Stimulated activated CD8-positive, alpha-beta memory T cell treated with anti-CD3 and anti-CD28 coated beads, Interleukin-12 subunit alpha, Interleukin-12 subunit beta, amount 100 ng/mL, for 1 hour (primary cell): Measurements from ENCODE around the gene TCF3.
"Not testable (repeated sequence)": the region's sequence is repeated elsewhere in the genome, so short reads cannot be mapped to it uniquely, and the experiment has no call there.

Experiments
- DNase-seq: peaks from one replicate; pipeline ENCODE4 v3.0.0-alpha.2; 2020; ENCODE audit warnings: low read depth

The TCF3 gene

GRCh38 chr19:1650650-1651567, 1.5 kb downstream of the TCF3 start:
- DNase-seq, result peak; percentile 45

- no peak for DNase-seq
Measured at GRCh38 chr19:1649706-1650649, 2.4 kb downstream of the TCF3 start.

GRCh38 chr19:1648920-1649541, 3.4 kb downstream of the TCF3 start:
- no peak for DNase-seq

GRCh38 chr19:1648459-1648849, 4.0 kb downstream of the TCF3 start:
- DNase-seq, result no peak

GRCh38 chr19:1647501-1648458, 4.6 kb downstream of the TCF3 start:
- no peak for DNase-seq

- no peak for DNase-seq
Measured at GRCh38 chr19:1646659-1647453, 5.6 kb downstream of the TCF3 start.

- no peak for DNase-seq
Measured at GRCh38 chr19:1646149-1646548, 6.3 kb downstream of the TCF3 start.

GRCh38 chr19:1645299-1645698, 7.1 kb downstream of the TCF3 start:
- no peak for DNase-seq

- no peak for DNase-seq
Measured at GRCh38 chr19:1644070-1644469, 8.3 kb downstream of the TCF3 start.

- DNase-seq, result not testable (repeated sequence)
Measured at GRCh38 chr19:1640893-1641448, 11.4 kb downstream of the TCF3 start.

- DNase-seq, result no peak
Measured at GRCh38 chr19:1636325-1637236, 15.8 kb downstream of the TCF3 start.

GRCh38 chr19:1634938-1635243, 17.5 kb downstream of the TCF3 start:
- no peak for DNase-seq

GRCh38 chr19:1634242-1634937, 18.0 kb downstream of the TCF3 start:
- no peak for DNase-seq

GRCh38 chr19:1633269-1633826, 19.1 kb downstream of the TCF3 start:
- DNase-seq, result no peak

- DNase-seq, result no peak
Measured at GRCh38 chr19:1632462-1633268, 19.8 kb downstream of the TCF3 start.

- no peak for DNase-seq
Measured at GRCh38 chr19:1631557-1632100, 20.8 kb downstream of the TCF3 start.

GRCh38 chr19:1630811-1631210, 21.6 kb downstream of the TCF3 start:
- no peak for DNase-seq
